SU-DHL-6 (cell line): Measurements from ENCODE around the gene KDM5C.

Experiments used
- CTCF ChIP-seq: fragments of 200-600 bp; sonication (generic); IDR thresholded peaks from one replicate; pipeline ENCODE4 v1.5.1; 2017; ENCODE audit warnings: antibody characterized with exemption, mild to moderate bottlenecking, low read length, moderate library complexity; ENCODE audit not compliant: insufficient read depth, poor library complexity, severe bottlenecking
- EZH2phosphoT487 ChIP-seq: fragments of 200-600 bp; sonication (generic), shearing (Covaris generic); conservative IDR thresholded peaks from 2 replicates; pipeline ENCODE4 v1.6.1; 2018; ENCODE audit warnings: mild to moderate bottlenecking, antibody characterized with exemption, low read length, moderate library complexity, mixed read lengths

- TF ChIP-seq CTCF = no peak
- no peak for TF ChIP-seq EZH2phosphoT487
These were observed 25.5 kb upstream of the KDM5C start for GRCh38 chrX:53250556-53250955.
